Hepatocyte (in vitro differentiated cells): ENCODE data around the gene HSDL2. TPM values are rescaled to one million over a fixed set of nuclear protein-coding genes. Genes with fewer than 3 reads are reported as not detected.

Source experiments
- DNase-seq: peaks from one replicate; pipeline ENCODE4 v3.0.0-alpha.2; 2016; ENCODE audit warnings: low spot score
- H2AFZ ChIP-seq: fragments of 200-600 bp; sonication (generic); 2 replicates; pipeline ENCODE4 v1.6.0; 2016; ENCODE audit warnings: antibody characterized with exemption, mild to moderate bottlenecking
- H3K27ac ChIP-seq: fragments of 200-600 bp; sonication (generic); 2 replicates; pipeline ENCODE4 v1.5.1; 2016; ENCODE audit warnings: mild to moderate bottlenecking
- H3K27me3 ChIP-seq: fragments of 200-600 bp; sonication (generic); 2 replicates; pipeline ENCODE4 v1.6.1; 2016
- H3K36me3 ChIP-seq: fragments of 200-600 bp; sonication (generic); replicated peaks from 2 replicates; pipeline ENCODE4 v1.5.1; 2016; ENCODE audit warnings: low read depth; ENCODE audit not compliant: insufficient read depth
- H3K4me1 ChIP-seq: fragments of 200-600 bp; sonication (generic); 2 replicates; pipeline ENCODE4 v1.5.1; 2016; ENCODE audit warnings: mild to moderate bottlenecking, moderate library complexity; ENCODE audit not compliant: insufficient read depth
- H3K4me2 ChIP-seq: fragments of 200-600 bp; sonication (generic); 2 replicates; pipeline ENCODE4 v1.6.0; 2016
- H3K4me3 ChIP-seq: fragments of 200-600 bp; sonication (generic); 2 replicates; pipeline ENCODE4 v1.5.1; 2016; ENCODE audit warnings: mild to moderate bottlenecking
- H3K79me2 ChIP-seq: fragments of 200-600 bp; sonication (generic); 2 replicates; pipeline ENCODE4 v1.6.0; 2017; ENCODE audit warnings: mild to moderate bottlenecking
- H3K9me2 ChIP-seq: fragments of 200-600 bp; sonication (generic); replicated peaks from 2 replicates; pipeline ENCODE4 v1.6.0; 2017; ENCODE audit warnings: mild to moderate bottlenecking; ENCODE audit not compliant: insufficient read depth
- H3K9me3 ChIP-seq: fragments of 200-600 bp; sonication (generic); 2 replicates; pipeline ENCODE4 v1.5.1; 2016; ENCODE audit warnings: low read depth, mild to moderate bottlenecking
- H4K20me1 ChIP-seq: fragments of 200-600 bp; sonication (generic); 2 replicates; pipeline ENCODE4 v1.6.0; 2016; ENCODE audit warnings: mild to moderate bottlenecking; ENCODE audit not compliant: insufficient read depth, poor library complexity, severe bottlenecking
- CTCF ChIP-seq: fragments of 200-600 bp; sonication (generic); IDR thresholded peaks from 2 replicates; pipeline ENCODE4 v1.5.1; 2016; ENCODE audit warnings: antibody characterized with exemption, mild to moderate bottlenecking; ENCODE audit not compliant: poor library complexity
- EZH2 ChIP-seq: fragments of 200-600 bp; sonication (generic); IDR thresholded peaks from 2 replicates; pipeline ENCODE4 v1.6.1; 2016; ENCODE audit warnings: antibody characterized with exemption, mild to moderate bottlenecking, borderline replicate concordance
- EZH2phosphoT487 ChIP-seq: fragments of 200-600 bp; sonication (generic); IDR thresholded peaks from one replicate; pipeline ENCODE4 v1.6.1; 2018; ENCODE audit warnings: antibody characterized with exemption, mild to moderate bottlenecking, low read depth, moderate library complexity; ENCODE audit not compliant: unreplicated experiment, severe bottlenecking
- WGBS: methylation state at CpG from one replicate; pipeline ENCODE4 v1.1.6; 2016; ENCODE audit warnings: low lambda C conversion rate; ENCODE audit errors: missing lambda C conversion rate; 5-methylcytosine and 5-hydroxymethylcytosine counted together
- polyA plus RNA-seq: library from polyadenylated mRNA; unstranded; fragments of >200 nt; fragmentation: Nextera tagmentation; extraction: Ambion mirVana; gene quantifications from 2 replicates; pipeline ENCODE4 v1.2.1, GENCODE V29; 2016
- total RNA-seq: library from RNA; depleted of rRNA; stranded (reverse); fragments of >200 nt; gene quantifications from 2 replicates; pipeline ENCODE4 v1.2.3, GENCODE V29; 2014

Gene HSDL2
- total and polyA plus RNA-seq, 2 experiments from 2014 or later, result 50.0 to 97.3 TPM

GRCh38 chr9:112487008-112487798 is 107.3 kb downstream of the HSDL2 start:
- Histone ChIP-seq H3K79me2 (peaks cover 44% of the 10 kb centered on the region), H3K9me3 (no peaks in the 10 kb centered on the region), H3K4me3 (peak overlapping the region; percentile 41), H4K20me1 (no peaks in the 10 kb centered on the region), H3K27me3 (no peaks in the 10 kb centered on the region), H3K4me1 (peaks cover 31% of the 10 kb centered on the region), H3K36me3 (no peaks in the 10 kb centered on the region), H2AFZ (peak overlapping the region; percentile 85), H3K4me2 (peak overlapping the region; percentile 71), H3K27ac (peak overlapping the region; percentile 85), H3K9me2 (no peaks in the 10 kb centered on the region)
- DNase-seq, result peak; percentile 74
- TF ChIP-seq EZH2 (no peak), EZH2phosphoT487 (no peak), CTCF (no peak)
- whole genome bisulfite sequencing, result 2% methylated on average over 62 of the region's 80 CpGs

GRCh38 chr9:112487799-112488340 is 108.0 kb downstream of the HSDL2 start:
- Histone ChIP-seq H3K4me1 (peaks cover 31% of the 10 kb centered on the region), H3K9me3 (no peaks in the 10 kb centered on the region), H3K4me3 (peak overlapping the region; percentile 41), H3K27ac (peak overlapping the region; percentile 85), H3K9me2 (no peaks in the 10 kb centered on the region), H4K20me1 (no peaks in the 10 kb centered on the region), H2AFZ (peak overlapping the region; percentile 85), H3K27me3 (no peaks in the 10 kb centered on the region), H3K36me3 (no peaks in the 10 kb centered on the region), H3K4me2 (peak overlapping the region; percentile 71), H3K79me2 (peaks cover 50% of the 10 kb centered on the region)
- WGBS, result 3% methylated on average over 11 of the region's 11 CpGs
- TF ChIP-seq CTCF (no peak), EZH2phosphoT487 (no peak), EZH2 (no peak)
- peak; percentile 13 for DNase-seq

- peak overlapping the region; percentile 71 for H3K4me2 ChIP-seq
- peaks cover 62% of the 10 kb centered on the region for H3K79me2 ChIP-seq
- WGBS, result 19% methylated on average over 5 of the region's 5 CpGs
Measured at GRCh38 chr9:112489039-112489546, 109.2 kb downstream of the HSDL2 start.

More at GRCh38 chr9:112489039-112489546, 109.2 kb downstream of the HSDL2 start:
- DNase-seq, result no peak
- H3K9me2 ChIP-seq, result no peaks in the 10 kb centered on the region
- no peak for TF ChIP-seq EZH2
- TF ChIP-seq EZH2phosphoT487, result no peak
- TF ChIP-seq CTCF, result no peak
- no peaks in the 10 kb centered on the region for H4K20me1 ChIP-seq
- H3K9me3 ChIP-seq, result no peaks in the 10 kb centered on the region
- H3K4me1 ChIP-seq, result peaks cover 31% of the 10 kb centered on the region
- no peak overlapping the region for H3K4me3 ChIP-seq
- H2AFZ ChIP-seq, result no peak overlapping the region
- peak overlapping the region; percentile 10 for H3K27ac ChIP-seq
- no peaks in the 10 kb centered on the region for H3K27me3 ChIP-seq
- H3K36me3 ChIP-seq, result no peaks in the 10 kb centered on the region
